Motor neuron (in vitro differentiated cells): ENCODE data around the gene IL6. TPM values are rescaled to one million over a fixed set of nuclear protein-coding genes. Genes with fewer than 3 reads are reported as not detected.
"Not testable (repeated sequence)": the region's sequence is repeated elsewhere in the genome, so short reads cannot be mapped to it uniquely, and the experiment has no call there.

ENCODE experiments used
- ATAC-seq, 8 experiments: fragments of 200-7000 bp; cut with Tn5 transposase; replicated peaks in 6 of 8; 2 replicates each; pipeline ENCODE4 v1.8.0; 2021; ENCODE audit warnings: mild to moderate bottlenecking in 8 of 8, moderate library complexity in 8 of 8
- H3K27ac ChIP-seq, 2 donors: fragments of 250-450 bp; sonication (Bioruptor Pico); 2 replicates each; pipeline ENCODE4 v1.9.0; 2021; ENCODE audit warnings: antibody characterized with exemption in 2 of 2, mild to moderate bottlenecking in 2 of 2, moderate library complexity in 1 of 2
- H3K4me1 ChIP-seq, 2 donors: fragments of 250-450 bp; sonication (Bioruptor Pico); replicated peaks in 1 of 2; 2 replicates each; pipeline ENCODE4 v1.6.1; 2021; ENCODE audit warnings: antibody characterized with exemption in 2 of 2, mild to moderate bottlenecking in 2 of 2, moderate library complexity in 1 of 2
- H3K4me3 ChIP-seq, 5 donors: fragments of 250-450 bp; sonication (Bioruptor Pico); 2 replicates each; pipeline ENCODE4 v1.9.0; 2021; ENCODE audit warnings: antibody characterized with exemption in 5 of 5, mild to moderate bottlenecking in 5 of 5, moderate library complexity in 4 of 5
- WGBS, 10 experiments: fragments of 450-650 bp; shearing (Covaris generic); methylation state at CpG; one replicate each; pipeline ENCODE4 v1.0.0; 2022; 5-methylcytosine and 5-hydroxymethylcytosine counted together
- in situ Hi-C, 9 experiments: fragments of 400-800 bp; cut with MboI; loops; one replicate each; pipeline ENCODE4 v1.15.0; 2021; ENCODE audit warnings: low sequenced_read_pairs in 9 of 9, low pct_unique_long_range_greater_than_20kb in 2 of 9; ENCODE audit not compliant: unreplicated experiment in 9 of 9
- total RNA-seq, 8 experiments: library from RNA; unstranded; fragments of 300-600 nt; gene quantifications; 2 replicates each; pipeline versions ENCODE4 v1.2.3 to v1.2.4, GENCODE V29; 2022

Gene IL6
- total RNA-seq, 8 experiments from 2014 or later = 1.0 to 9.3 (median 3.5) TPM; not detected in 4

DNA sequence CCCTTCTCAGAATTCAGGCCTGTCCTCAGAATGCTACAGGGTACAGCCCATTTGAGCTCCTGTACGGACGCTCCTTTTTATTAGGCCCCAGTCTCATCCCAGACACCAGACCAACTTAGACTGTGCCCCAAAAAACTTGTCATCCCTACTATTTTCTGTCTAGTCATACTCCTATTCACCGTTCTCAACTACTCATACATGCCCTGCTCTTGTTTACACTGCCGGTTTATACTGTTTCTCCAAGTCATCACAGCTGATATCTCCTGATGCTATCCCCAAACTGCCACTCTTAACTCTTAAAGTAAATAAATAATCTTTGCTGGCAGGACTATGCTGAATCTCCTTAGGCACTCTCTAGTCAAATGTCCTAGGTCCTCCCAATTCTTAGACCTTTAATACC is 18.8 kb upstream of the IL6 start:
- in situ Hi-C loops = loop anchor here in 1 of 9 experiments (25.0 kb wide), 1 partner anchor 146 kb away; no protein-coding TSS in a partner anchor
- ATAC-seq, H3K27ac ChIP-seq, H3K4me3 ChIP-seq, H3K4me1 ChIP-seq: not testable (repeated sequence)
- WGBS, 10 experiments = no CpG with 5 or more reads among the region's 4 CpGs

DNA sequence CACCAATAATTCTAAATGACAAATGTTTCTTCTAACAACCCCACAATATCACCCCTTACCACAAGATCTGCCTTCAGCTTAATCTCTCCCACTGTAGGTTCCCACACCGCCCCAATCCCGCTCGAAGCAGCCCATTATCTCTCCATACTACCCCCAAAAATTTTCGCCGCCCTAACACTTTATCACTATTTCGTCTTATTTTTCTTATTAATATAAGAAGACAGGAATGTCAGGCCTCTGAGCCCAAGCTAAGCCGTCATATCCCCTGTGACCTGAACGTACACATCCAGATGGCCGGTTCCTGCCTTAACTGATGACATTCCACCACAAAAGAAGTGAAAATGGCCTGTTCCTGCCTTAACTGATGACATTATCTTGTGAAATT is 18.3 kb upstream of the IL6 start:
- ATAC-seq, H3K4me3 ChIP-seq, H3K27ac ChIP-seq, H3K4me1 ChIP-seq: not testable (repeated sequence)
- WGBS, 10 experiments = 80 to 100% (median 87%) methylated on average over 2 to 5 of the region's 9 CpGs; no CpG with 5 or more reads in 6 of the 10 experiments
- in situ Hi-C loops = loop anchor here in 1 of 9 experiments (25.0 kb wide), 1 partner anchor 146 kb away; no protein-coding TSS in a partner anchor

DNA sequence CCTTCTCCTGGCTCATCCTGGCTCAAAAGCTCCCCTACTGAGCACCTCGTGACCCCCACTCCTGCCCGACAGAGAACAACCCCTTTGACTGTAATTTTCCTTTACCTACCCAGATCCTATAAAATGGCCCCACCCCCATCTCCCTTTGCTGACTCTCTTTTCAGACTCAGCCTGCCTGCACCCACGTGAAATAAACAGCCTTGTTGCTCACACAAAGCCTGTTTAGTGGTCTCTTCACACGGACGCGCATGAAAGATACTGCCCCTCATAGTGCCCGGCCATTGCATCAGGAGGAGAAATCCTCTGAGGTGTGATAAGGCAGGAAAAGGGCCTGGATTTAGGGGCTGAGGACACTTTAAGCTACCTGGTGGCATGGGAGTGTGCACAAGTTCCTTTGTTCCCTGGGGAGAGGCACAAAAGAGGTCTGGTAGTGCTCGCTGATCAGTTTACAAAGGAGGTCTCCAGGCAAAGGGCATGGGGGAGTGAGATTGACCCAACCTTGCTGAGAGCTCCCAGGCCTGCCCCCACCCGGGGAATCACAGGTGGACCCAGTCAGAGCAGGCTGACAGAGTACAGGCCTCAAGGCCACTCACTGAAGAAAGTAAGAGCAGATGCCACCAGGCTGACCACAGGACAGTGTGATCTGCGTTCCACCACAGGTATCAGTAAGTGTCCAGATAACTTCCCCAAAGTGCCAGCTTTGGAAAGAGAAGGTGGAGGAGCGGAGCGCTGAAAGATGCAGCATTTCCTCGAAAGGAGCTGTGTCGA is 17.8 kb upstream of the IL6 start:
- in situ Hi-C loops = loop anchor here in 1 of 9 experiments (25.0 kb wide), 1 partner anchor 147 kb away; no protein-coding TSS in a partner anchor
- WGBS, 10 experiments = 29 to 100% (median 83%) methylated on average over 1 to 11 of the region's 14 CpGs; no CpG with 5 or more reads in 2 of the 10 experiments
- not testable (repeated sequence) for H3K27ac ChIP-seq, H3K4me1 ChIP-seq, ATAC-seq, H3K4me3 ChIP-seq

DNA sequence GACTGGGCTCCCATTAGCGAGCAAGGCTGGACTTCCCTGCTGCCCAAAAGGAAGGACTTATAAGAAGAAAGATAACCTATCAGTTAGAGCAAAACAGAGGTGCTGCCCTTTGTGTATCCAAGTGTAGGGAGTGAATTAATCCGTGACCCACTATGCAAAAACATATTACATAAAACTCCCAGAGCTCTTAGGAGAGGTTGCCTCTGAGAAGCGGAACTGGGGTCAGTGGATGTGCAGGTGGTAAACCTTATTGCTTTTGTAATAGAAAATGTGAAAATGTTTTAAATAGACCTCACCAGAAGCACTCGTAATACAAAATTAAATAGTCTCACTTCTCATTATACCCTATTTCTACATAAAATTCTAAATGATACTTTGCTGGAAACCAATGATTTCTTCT is 17.1 kb upstream of the IL6 start:
- H3K27ac ChIP-seq = no peak overlapping the region
- H3K4me3 ChIP-seq = no peak overlapping the region
- WGBS, 10 experiments = 72 to 100% (median 97%) methylated on average over 1 to 3 of the region's 4 CpGs
- no peak for ATAC-seq
- in situ Hi-C loops = loop anchor here in 1 of 9 experiments (25.0 kb wide), 1 partner anchor 148 kb away; no protein-coding TSS in a partner anchor
- H3K4me1 ChIP-seq = no peaks in the 10 kb centered on the region

DNA sequence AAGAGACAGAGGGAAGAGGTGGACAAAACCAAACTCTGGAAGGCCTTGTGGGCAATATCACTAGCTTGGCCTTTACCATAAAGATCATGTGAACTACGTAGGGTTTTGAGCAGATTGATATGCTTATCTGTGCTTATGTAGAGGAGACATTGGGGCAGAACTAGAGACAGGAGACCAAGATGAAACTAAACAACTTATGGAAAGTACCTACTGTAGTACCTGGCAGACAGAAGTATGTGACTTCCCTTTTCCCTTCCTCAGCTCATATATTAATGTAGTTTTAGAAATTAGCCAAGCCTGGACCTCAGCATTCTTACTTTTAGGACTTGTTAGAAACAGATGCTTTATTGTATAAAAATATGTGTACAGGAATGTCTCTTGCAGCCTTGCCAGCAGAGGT is 14.0 kb upstream of the IL6 start:
- 67 to 100% (median 89%) methylated on average over 1 of the region's 1 CpG; no CpG with 5 or more reads in 3 of the 10 experiments for WGBS, 10 experiments

DNA sequence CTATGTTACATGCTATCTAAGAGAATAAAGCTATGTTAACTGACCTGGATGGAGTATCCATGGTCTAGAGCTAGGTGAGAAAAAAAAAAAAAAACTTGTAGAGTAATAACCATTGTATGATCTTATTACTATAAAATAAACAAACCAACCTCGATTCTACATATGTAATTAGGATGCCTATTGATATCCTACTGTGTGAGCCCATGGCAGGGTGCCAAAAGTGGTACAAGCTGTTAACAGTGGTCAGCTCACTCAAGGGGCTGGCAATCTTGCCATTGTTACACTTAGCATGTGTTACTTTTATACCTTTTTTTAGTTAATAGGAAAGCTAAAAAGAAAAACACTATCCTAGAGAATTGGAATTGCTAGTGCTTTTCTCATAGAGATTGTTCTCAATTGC is 13.5 kb upstream of the IL6 start:
- no peak overlapping the region for H3K27ac ChIP-seq
- no peak overlapping the region for H3K4me3 ChIP-seq
- WGBS, 10 experiments = 0 to 83% (median 21%) methylated on average over 1 of the region's 1 CpG; no CpG with 5 or more reads in 2 of the 10 experiments
- in situ Hi-C loops = loop anchor here in 1 of 9 experiments (25.0 kb wide), 1 partner anchor 151 kb away; no protein-coding TSS in a partner anchor
- ATAC-seq = no peak
- no peaks in the 10 kb centered on the region for H3K4me1 ChIP-seq

More for the DNA sequence above, 14.0 kb upstream of the IL6 start:
- no peak for ATAC-seq
- Histone ChIP-seq H3K27ac (no peak overlapping the region), H3K4me3 (no peak overlapping the region), H3K4me1 (no peaks in the 10 kb centered on the region)
- in situ Hi-C loops = loop anchor here in 1 of 9 experiments (25.0 kb wide), 1 partner anchor 151 kb away; no protein-coding TSS in a partner anchor

DNA sequence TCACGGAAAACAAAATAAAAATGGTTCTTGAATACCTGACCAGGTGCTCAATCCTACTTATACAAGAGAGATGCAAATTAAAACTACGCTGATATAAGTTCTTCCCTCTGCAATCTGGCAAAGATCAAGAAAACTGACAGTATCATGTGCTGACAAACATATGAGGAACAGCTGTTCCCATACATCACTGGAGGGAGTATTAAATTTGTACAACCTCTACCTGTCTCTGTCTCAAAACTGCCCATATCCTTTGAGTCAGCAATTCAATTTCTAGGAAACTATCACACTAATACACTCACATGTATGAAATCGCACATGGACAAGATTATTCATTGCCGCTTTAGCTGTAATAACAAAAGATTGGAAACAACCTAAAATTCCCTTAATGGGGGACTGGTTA is 11.0 kb upstream of the IL6 start:
- Histone ChIP-seq H3K4me1 (no peaks in the 10 kb centered on the region), H3K27ac (no peak overlapping the region), H3K4me3 (no peak overlapping the region)
- ATAC-seq = no peak
- in situ Hi-C loops = loop anchor here in 1 of 9 experiments (25.0 kb wide), 1 partner anchor 154 kb away; no protein-coding TSS in a partner anchor
- WGBS, 10 experiments = 61 to 100% (median 92%) methylated on average over 3 to 4 of the region's 4 CpGs

DNA sequence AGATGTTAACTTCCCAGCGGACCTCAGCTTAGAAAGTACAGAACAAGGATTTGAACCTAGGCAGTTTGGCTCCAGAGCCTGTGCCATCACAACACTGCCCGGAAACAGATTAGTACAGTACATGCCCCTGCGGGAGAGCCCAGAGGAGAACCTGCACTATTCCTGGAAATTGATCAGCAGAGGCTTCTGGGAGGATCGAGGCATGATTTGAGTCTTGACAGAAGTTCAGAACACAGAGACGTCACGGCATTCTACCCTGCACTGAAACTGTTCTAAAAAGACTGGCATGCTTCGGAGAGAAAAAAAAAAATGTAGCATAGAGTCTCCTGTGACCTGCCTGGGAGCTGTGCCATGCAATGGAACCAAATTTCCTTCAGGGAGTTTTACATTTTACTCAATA is 9.2 kb upstream of the IL6 start:
- peak in 2 of 8 experiments; percentile 52 to 72 for ATAC-seq
- 12 to 93% (median 54%) methylated on average over 1 to 7 of the region's 7 CpGs; no CpG with 5 or more reads in 2 of the 10 experiments for WGBS, 10 experiments
- Histone ChIP-seq H3K27ac (no peak overlapping the region), H3K4me1 (no peaks in the 10 kb centered on the region), H3K4me3 (no peak overlapping the region)
- in situ Hi-C loops = loop anchor here in 1 of 9 experiments (25.0 kb wide), 1 partner anchor 155 kb away; no protein-coding TSS in a partner anchor

DNA sequence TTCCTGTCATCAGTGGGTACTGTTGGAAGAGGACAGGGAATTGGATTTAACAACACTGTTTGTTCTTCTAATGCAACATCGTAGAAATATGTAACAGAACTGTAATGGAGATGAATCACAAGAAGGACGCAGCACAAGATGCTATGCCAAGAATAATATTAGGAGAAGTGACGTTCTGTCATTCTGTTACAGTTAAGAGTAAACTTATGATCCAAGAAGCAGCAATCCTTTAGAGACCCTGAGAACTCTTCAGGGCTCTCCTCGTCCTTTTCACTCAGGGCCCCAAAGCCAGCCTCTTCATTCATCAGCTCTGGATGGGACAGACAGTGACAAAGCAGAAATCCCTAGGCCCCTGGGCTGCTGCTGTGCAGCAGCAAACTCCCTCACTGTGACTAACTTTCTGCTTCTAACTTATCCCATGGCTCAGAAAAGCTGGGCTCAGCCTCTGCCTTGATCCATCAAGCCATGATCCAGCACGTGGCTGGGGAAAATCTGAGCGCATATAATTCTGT is 8.7 kb upstream of the IL6 start:
- ATAC-seq = peak in 7 of 8 experiments; percentile 25 to 85 (median 55)

DNA sequence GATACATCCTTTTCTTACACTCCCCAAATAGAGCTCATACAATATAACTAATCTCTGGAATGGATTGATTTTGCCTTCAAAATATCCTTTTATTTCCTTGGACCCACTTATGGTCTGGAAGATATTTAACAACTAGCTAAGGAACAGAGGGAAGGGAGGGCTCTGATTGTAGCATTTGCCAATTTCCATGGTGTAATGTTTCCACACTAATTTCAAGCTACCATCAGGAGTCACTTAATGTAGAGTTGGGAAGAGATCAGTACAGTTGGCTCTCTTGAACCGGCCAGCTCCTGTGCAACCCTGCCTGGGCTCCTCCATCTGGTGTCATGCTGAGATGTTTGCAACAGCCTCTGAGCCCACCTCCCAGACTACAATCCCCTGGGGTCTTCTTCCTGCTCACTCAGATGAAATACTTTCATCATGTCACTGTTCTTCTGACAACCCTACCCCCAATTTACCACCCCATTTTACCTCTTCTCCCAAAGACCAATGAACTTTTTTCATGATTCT is 8.0 kb upstream of the IL6 start:
- H3K27ac ChIP-seq = no peak overlapping the region
- ATAC-seq = no peak
- 0 to 86% (median 57%) methylated on average over 1 of the region's 1 CpG; no CpG with 5 or more reads in 5 of the 10 experiments for WGBS, 10 experiments
- H3K4me1 ChIP-seq = no peaks in the 10 kb centered on the region
- H3K4me3 ChIP-seq = no peak overlapping the region
- in situ Hi-C loops = loop anchor here in 1 of 9 experiments (25.0 kb wide), 1 partner anchor 157 kb away; no protein-coding TSS in a partner anchor

More for the DNA sequence above, 8.7 kb upstream of the IL6 start:
- H3K27ac ChIP-seq = no peak overlapping the region
- in situ Hi-C loops = loop anchor here in 1 of 9 experiments (25.0 kb wide), 1 partner anchor 156 kb away; no protein-coding TSS in a partner anchor
- WGBS, 10 experiments = 13 to 87% (median 60%) methylated on average over 2 to 6 of the region's 6 CpGs
- H3K4me3 ChIP-seq = no peak overlapping the region
- no peaks in the 10 kb centered on the region for H3K4me1 ChIP-seq

DNA sequence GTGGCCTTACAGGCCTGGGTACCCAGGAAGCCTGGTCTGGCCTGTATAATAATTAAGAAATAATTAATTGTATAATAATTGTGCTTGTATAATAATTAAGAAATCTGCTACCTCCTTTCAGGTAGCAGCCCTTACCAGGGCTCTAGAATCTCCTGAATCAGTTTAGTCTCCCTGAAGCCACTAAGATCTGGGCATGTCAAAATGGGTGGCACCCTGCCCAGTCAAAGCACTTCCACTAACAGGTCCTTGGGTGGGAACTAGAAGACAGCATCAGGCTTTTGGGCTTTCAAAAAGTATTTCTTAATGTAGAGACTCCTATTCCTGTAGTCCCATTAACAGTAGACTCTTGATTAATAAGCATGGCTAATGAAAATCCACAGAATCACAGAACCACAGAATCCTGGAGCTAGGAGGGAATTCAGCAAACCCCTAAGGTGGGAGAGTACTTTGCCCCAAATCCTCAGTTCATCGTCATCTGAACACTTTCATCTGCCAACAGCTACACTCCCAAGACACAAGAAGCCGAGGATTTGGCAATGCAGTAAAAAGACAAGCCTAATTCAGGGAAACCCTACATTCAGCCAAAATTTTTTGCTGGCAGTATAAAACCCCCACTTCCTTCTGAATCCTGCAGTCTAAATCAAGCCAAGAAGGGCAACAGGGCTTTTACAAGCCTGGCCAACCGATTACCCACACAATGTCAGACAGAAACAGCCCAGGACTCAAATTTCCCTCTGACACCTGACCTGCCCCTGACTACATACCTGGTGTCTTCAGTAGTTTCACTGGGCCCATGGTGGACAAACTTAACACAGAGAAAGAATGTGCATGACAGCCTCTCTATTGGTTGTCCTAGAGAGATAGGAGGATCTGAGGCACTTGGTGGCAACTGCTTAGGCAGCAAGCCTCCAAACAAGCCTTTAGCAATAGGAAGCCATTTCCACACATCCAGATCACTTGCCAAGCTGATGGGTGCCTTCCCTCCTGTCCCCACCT is 5.9 kb upstream of the IL6 start:
- no peak for ATAC-seq
- WGBS, 10 experiments = 82 to 100% (median 91%) methylated on average over 1 to 3 of the region's 3 CpGs; no CpG with 5 or more reads in 3 of the 10 experiments
- H3K27ac ChIP-seq = no peak overlapping the region
- H3K4me3 ChIP-seq = no peak overlapping the region
- no peaks in the 10 kb centered on the region for H3K4me1 ChIP-seq
- in situ Hi-C loops = loop anchor here in 2 of 9 experiments (10.0 to 25.0 kb wide), 2 partner anchors 156 to 159 kb away; no protein-coding TSS in a partner anchor
